GM12892 (cell line): Measurements from ENCODE around the gene CENPO. TPM values are rescaled to one million over a fixed set of nuclear protein-coding genes. Genes with fewer than 3 reads are reported as not detected.

Source experiments
- DNase-seq: peaks from one replicate; pipeline ENCODE4 v3.0.0; 2011; ENCODE audit not compliant: insufficient read length
- FAIRE-seq: peaks from 2 replicates; lab custom pipeline; 2011; peaks lifted over from hg19 to GRCh38; lab: Jason Lieb, UNC
- POLR2A ChIP-seq: IDR thresholded peaks from 2 replicates; pipeline ENCODE4 v1.6.1; 2011; ENCODE audit warnings: low read depth, low read length, control low read depth
- POLR2AphosphoS5 ChIP-seq: IDR thresholded peaks from 2 replicates; pipeline ENCODE4 v1.6.1; 2011; ENCODE audit warnings: low read depth, low read length, control low read depth
- TAF1 ChIP-seq: IDR thresholded peaks from 2 replicates; pipeline ENCODE4 v1.6.1; 2011; ENCODE audit warnings: low read depth, mild to moderate bottlenecking, control low read depth, low read length, borderline replicate concordance
- polyA plus RNA-seq: library from polyadenylated mRNA; unstranded; fragments of >200 nt; gene quantifications from one replicate; pipeline ENCODE4 v1.2.1, GENCODE V29; 2012; ENCODE audit warnings: missing spikeins, inconsistent platforms; ENCODE audit not compliant: missing spikeins

The CENPO gene, protein sequence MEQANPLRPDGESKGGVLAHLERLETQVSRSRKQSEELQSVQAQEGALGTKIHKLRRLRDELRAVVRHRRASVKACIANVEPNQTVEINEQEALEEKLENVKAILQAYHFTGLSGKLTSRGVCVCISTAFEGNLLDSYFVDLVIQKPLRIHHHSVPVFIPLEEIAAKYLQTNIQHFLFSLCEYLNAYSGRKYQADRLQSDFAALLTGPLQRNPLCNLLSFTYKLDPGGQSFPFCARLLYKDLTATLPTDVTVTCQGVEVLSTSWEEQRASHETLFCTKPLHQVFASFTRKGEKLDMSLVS
- 18.7 TPM for polyA plus RNA-seq

- DNase-seq (peak; percentile 87), FAIRE-seq (peak; percentile 94)
- TF ChIP-seq POLR2A: peak; percentile 92
- peak; percentile 87 for TF ChIP-seq TAF1
- TF ChIP-seq POLR2AphosphoS5: peak; percentile 91
Observed at GRCh38 chr2:24792874-24793760, at the start of gene CENPO, which contains the start of gene PTRHD1. CENPO (plus strand) TSS chr2:24793425; CDS start chr2:24793920, 495 bp downstream. PTRHD1 (minus strand) TSS chr2:24793391; CDS start chr2:24793377, 14 bp downstream.

GRCh38 chr2:24743924-24744323, 49.3 kb upstream of the CENPO start:
- FAIRE-seq (no peak), DNase-seq (no peak)
- TF ChIP-seq TAF1 (no peak), POLR2A (no peak), POLR2AphosphoS5 (no peak)

DNA sequence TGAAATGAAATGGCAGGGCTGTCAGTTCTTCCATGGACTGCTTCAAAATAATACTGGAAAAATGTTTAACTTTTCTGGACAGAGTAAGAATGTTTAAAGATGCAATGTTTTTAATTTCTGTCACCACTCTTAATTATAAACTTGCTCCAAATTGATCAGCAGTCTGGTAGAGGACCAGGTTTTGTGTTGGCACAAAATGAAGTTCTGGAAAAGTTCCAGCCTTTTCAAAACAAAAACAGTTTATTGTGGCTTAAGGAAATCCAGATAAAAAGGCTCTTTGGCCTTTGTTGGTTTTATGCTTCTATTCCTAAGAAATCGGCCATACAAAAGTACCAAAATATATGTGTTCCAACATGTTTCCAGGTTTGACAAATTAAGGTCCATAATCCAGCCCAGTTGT, 48.9 kb upstream of the CENPO start:
- TF ChIP-seq POLR2AphosphoS5 (no peak), TAF1 (no peak), POLR2A (no peak)
- no peak for FAIRE-seq

GRCh38 chr2:24745825-24746224, 47.4 kb upstream of the CENPO start:
- FAIRE-seq (no peak), DNase-seq (no peak)

More for the DNA sequence above, 48.9 kb upstream of the CENPO start:
- no peak for DNase-seq

GRCh38 chr2:24747299-24747698, 45.9 kb upstream of the CENPO start:
- FAIRE-seq (no peak), DNase-seq (no peak)
- TF ChIP-seq POLR2AphosphoS5: no peak
- TF ChIP-seq POLR2A: no peak
- no peak for TF ChIP-seq TAF1

More at GRCh38 chr2:24745825-24746224, 47.4 kb upstream of the CENPO start:
- TF ChIP-seq POLR2AphosphoS5 (no peak), TAF1 (no peak), POLR2A (no peak)

GRCh38 chr2:24749069-24749691, 44.0 kb upstream of the CENPO start:
- FAIRE-seq: no peak
- TF ChIP-seq POLR2AphosphoS5 (no peak), POLR2A (no peak), TAF1 (no peak)
- DNase-seq: no peak

- DNase-seq (no peak), FAIRE-seq (no peak)
- TF ChIP-seq POLR2AphosphoS5 (no peak), TAF1 (no peak), POLR2A (no peak)
Observed at GRCh38 chr2:24754985-24755705, 38.1 kb upstream of the CENPO start.

DNA sequence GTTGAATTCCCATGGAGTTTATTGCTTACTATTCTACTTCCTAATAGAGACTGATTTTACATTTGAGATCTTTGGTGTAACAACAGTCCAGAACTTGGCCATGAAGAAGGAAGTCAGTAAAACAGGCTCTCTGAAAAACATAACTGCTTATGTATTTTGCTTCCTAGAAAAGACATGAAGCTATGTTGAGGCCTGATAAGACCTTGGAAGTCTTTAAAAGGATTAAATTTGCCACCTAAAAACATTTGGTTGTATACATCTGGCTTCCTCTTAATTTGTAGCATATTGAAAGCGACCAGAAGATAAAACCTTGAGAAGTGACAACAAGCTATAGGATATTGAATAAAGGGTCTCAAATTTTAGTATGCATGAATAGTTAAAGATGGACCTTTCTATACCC, 36.4 kb upstream of the CENPO start:
- TF ChIP-seq POLR2AphosphoS5 (no peak), TAF1 (no peak), POLR2A (no peak)
- DNase-seq (no peak), FAIRE-seq (no peak)

DNA sequence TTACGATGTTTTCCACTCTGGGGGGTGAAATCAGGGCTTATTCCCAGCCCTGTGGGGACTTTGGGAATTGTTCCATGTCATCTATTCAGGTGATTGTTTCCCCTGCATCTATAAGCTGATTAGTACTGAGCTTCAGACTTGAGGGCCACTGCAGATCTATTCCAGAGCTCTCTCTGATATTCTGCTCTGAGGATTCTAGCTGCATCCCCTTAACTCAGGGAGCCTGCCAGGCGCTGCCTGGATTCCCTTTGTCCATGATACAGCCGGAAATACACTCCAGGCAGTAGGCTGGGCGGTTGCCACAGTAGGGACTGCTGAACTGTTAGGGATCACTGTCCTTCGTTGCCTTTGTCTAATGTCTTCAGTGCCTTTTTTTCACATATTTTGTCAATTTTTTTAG, 31.4 kb upstream of the CENPO start:
- no peak for TF ChIP-seq TAF1
- TF ChIP-seq POLR2A: no peak
- no peak for TF ChIP-seq POLR2AphosphoS5
- FAIRE-seq (no peak), DNase-seq (no peak)

- FAIRE-seq (no peak), DNase-seq (no peak)
- TF ChIP-seq POLR2A: no peak
- TF ChIP-seq POLR2AphosphoS5: no peak
- no peak for TF ChIP-seq TAF1
Observed at GRCh38 chr2:24762518-24762917, 30.7 kb upstream of the CENPO start.

GRCh38 chr2:24763843-24764242, 29.4 kb upstream of the CENPO start:
- no peak for DNase-seq
- no peak for FAIRE-seq
- TF ChIP-seq TAF1 (no peak), POLR2A (no peak), POLR2AphosphoS5 (no peak)

DNA sequence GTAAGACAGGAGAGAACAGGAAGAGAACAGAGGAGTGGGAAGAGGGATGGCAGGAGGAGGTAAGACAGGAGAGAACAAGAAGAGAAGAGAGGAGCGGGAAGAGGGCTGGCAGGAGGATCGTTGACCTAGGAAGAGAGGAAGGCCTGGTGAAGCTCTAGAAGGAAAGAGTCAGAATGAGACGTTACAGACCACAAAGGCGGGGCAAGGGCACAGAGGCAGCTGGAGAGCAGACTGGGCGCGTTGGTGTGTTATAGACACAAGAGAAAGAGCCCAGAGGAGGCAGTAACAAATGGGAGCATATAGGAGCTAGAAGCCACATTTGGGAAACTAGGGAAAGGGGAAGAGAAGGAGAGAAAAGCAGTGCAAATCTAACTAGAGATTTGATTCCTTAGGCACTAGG, 26.6 kb upstream of the CENPO start:
- TF ChIP-seq POLR2AphosphoS5: no peak
- TF ChIP-seq TAF1: no peak
- no peak for TF ChIP-seq POLR2A

More for the DNA sequence above, 26.6 kb upstream of the CENPO start:
- FAIRE-seq (no peak), DNase-seq (no peak)
